Vagina (tissue), 2 donors: ENCODE measurements around the gene CHN2. TPM values are rescaled to one million over a fixed set of nuclear protein-coding genes. Genes with fewer than 3 reads are reported as not detected.
A peak's percentile ranks its signal among the peaks of the same experiment; 100 is the strongest.

Experiments used
- DNase-seq, 2 donors: peaks; one replicate each; pipeline ENCODE4 v3.0.0-alpha.2; 2017; ENCODE audit errors: extremely low spot score in 2 of 2
- H3K27ac ChIP-seq: fragments of 200-600 bp; sonication (generic); one replicate; pipeline ENCODE4 v1.5.1; 2019
- H3K27me3 ChIP-seq: fragments of 200-600 bp; sonication (generic); one replicate; pipeline ENCODE4 v1.5.1; 2019
- H3K36me3 ChIP-seq, 2 donors: fragments of 200-600 bp; sonication (generic); one replicate each; pipeline ENCODE4 v1.5.1; 2017 to 2019
- H3K4me1 ChIP-seq: fragments of 200-600 bp; sonication (generic); one replicate; pipeline ENCODE4 v1.5.1; 2019
- H3K4me3 ChIP-seq, 2 donors: fragments of 200-600 bp; sonication (generic); 1 replicate in 1 of 2; 2 replicates in 1 of 2; pipeline ENCODE4 v1.5.1; 2016 to 2019
- H3K9me3 ChIP-seq: fragments of 200-600 bp; sonication (generic); one replicate; pipeline ENCODE4 v1.5.1; 2019
- CTCF ChIP-seq, 3 experiments: fragments of 450-650 bp in 2 of 3; fragments of 200-600 bp in 1 of 3; sonication (generic) in 1 of 3; IDR thresholded peaks; one replicate each; pipeline ENCODE4 v1.5.1; 2017 to 2019; ENCODE audit warnings: antibody characterized with exemption in 3 of 3, mild to moderate bottlenecking in 2 of 3, moderate library complexity in 2 of 3
- POLR2A ChIP-seq, 2 donors: fragments of 450-650 bp; IDR thresholded peaks; one replicate each; pipeline ENCODE4 v1.6.1; 2017; ENCODE audit warnings: antibody characterized with exemption in 2 of 2, mild to moderate bottlenecking in 2 of 2, moderate library complexity in 2 of 2
- POLR2AphosphoS5 ChIP-seq, 2 donors: sonication (generic); formaldehyde crosslinking; IDR thresholded peaks; one replicate each; pipeline ENCODE4 v1.9.0; 2017; ENCODE audit warnings: antibody characterized with exemption in 2 of 2, mild to moderate bottlenecking in 2 of 2, low read depth in 1 of 2; ENCODE audit not compliant: insufficient read depth in 1 of 2
- intact Hi-C: fragments of 100-400 bp; cut with DNase I; formaldehyde crosslinking; loops from one replicate; pipeline ENCODE4 v1.15.1; 2023
- total RNA-seq: library from RNA; depleted of rRNA; stranded (reverse); fragments of >200 nt; gene quantifications from one replicate; pipeline ENCODE4 v1.2.3, GENCODE V29; 2016

CHN2 gene
- total RNA-seq, 1 donor from 2014 or later: 11.0 TPM

DNA sequence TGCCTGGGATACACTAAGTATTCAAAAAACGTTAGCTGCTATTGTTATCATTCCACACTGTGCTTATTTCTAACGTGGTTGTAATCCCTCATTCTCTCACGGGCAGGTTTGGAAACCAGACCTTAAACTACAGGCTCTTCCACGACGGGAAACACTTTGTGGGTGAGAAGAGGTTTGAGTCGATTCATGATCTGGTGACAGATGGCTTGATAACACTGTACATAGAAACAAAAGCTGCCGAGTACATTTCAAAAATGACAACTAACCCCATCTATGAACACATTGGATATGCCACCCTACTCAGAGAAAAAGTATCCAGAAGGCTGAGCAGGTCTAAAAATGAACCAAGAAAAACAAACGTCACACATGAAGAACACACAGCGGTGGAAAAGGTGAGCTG lies 205.9 kb downstream of the CHN2 start:
- intact Hi-C loops: loop anchor here (5.0 kb wide), 1 partner anchor 288 kb away; no protein-coding TSS in a partner anchor

DNA sequence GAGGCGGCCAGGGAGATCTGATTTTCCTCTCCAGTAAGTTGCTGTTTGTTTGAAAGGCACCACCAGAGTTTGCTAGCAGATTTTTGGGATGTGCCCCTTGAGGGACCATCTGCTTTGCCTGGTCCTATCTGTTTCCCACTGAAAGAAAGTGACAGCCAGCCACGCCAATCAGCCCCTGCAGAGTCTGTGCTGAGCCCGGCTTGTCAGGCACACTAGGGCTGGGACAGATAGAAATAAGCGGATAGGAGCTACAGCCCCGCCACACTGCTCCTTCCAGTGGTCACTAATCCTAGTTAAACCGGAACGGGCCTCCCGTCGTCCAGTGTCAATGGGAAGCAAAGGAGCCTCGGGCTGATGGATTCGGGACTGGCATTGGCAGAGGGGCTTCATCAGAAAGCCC lies 207.2 kb downstream of the CHN2 start:
- Histone ChIP-seq H3K4me3 (no peak overlapping the region), H3K4me1 (no peaks in the 10 kb centered on the region), H3K36me3 (no peaks in the 10 kb centered on the region), H3K9me3 (no peaks in the 10 kb centered on the region), H3K27ac (no peak overlapping the region), H3K27me3 (no peaks in the 10 kb centered on the region)
- intact Hi-C loops: loop anchor here (5.0 kb wide), 1 partner anchor 289 kb away; no protein-coding TSS in a partner anchor
- DNase-seq: peak in 1 of 2 donors; percentile 77
- no peak for TF ChIP-seq POLR2AphosphoS5 (IDR thresholded peaks at IDR 0.05; ENCODE audit: insufficient read depth in 1 of 2, low read depth in 1 of 2)
- no peak for TF ChIP-seq CTCF (IDR thresholded peaks at IDR 0.05)
- TF ChIP-seq POLR2A (IDR thresholded peaks at IDR 0.05): no peak

More for the DNA sequence above, 205.9 kb downstream of the CHN2 start:
- Histone ChIP-seq H3K9me3 (no peaks in the 10 kb centered on the region), H3K4me3 (no peak overlapping the region), H3K27me3 (no peaks in the 10 kb centered on the region), H3K4me1 (no peaks in the 10 kb centered on the region), H3K36me3 (no peaks in the 10 kb centered on the region), H3K27ac (no peak overlapping the region)
- TF ChIP-seq POLR2A (IDR thresholded peaks at IDR 0.05) (no peak), CTCF (IDR thresholded peaks at IDR 0.05) (no peak), POLR2AphosphoS5 (IDR thresholded peaks at IDR 0.05; ENCODE audit: insufficient read depth in 1 of 2, low read depth in 1 of 2) (no peak)
- DNase-seq: peak in 1 of 2 donors; percentile 20

GRCh38 chr7:29405891-29406290 lies 211.3 kb downstream of the CHN2 start:
- peak in 1 of 2 donors; percentile 25 for DNase-seq
- no peaks in the 10 kb centered on the region for H3K4me1 ChIP-seq
- no peak overlapping the region for H3K27ac ChIP-seq
- no peaks in the 10 kb centered on the region for H3K36me3 ChIP-seq
- H3K27me3 ChIP-seq: no peaks in the 10 kb centered on the region
- intact Hi-C loops: loop anchor here (5.0 kb wide), 1 partner anchor 484 kb away; no protein-coding TSS in a partner anchor
- H3K4me3 ChIP-seq: no peak overlapping the region
- no peak for TF ChIP-seq POLR2AphosphoS5 (IDR thresholded peaks at IDR 0.05; ENCODE audit: insufficient read depth in 1 of 2, low read depth in 1 of 2)
- no peak for TF ChIP-seq POLR2A (IDR thresholded peaks at IDR 0.05)
- TF ChIP-seq CTCF (IDR thresholded peaks at IDR 0.05): no peak
- no peaks in the 10 kb centered on the region for H3K9me3 ChIP-seq

GRCh38 chr7:29406366-29406765 lies 211.8 kb downstream of the CHN2 start:
- no peaks in the 10 kb centered on the region for H3K9me3 ChIP-seq
- intact Hi-C loops: loop anchor here (5.0 kb wide), 1 partner anchor 484 kb away; no protein-coding TSS in a partner anchor
- TF ChIP-seq POLR2AphosphoS5 (IDR thresholded peaks at IDR 0.05; ENCODE audit: insufficient read depth in 1 of 2, low read depth in 1 of 2): no peak
- TF ChIP-seq POLR2A (IDR thresholded peaks at IDR 0.05): no peak
- TF ChIP-seq CTCF (IDR thresholded peaks at IDR 0.05): no peak
- no peak overlapping the region for H3K27ac ChIP-seq
- H3K27me3 ChIP-seq: no peaks in the 10 kb centered on the region
- DNase-seq: peak in 1 of 2 donors; percentile 56
- no peaks in the 10 kb centered on the region for H3K36me3 ChIP-seq
- no peaks in the 10 kb centered on the region for H3K4me1 ChIP-seq
- H3K4me3 ChIP-seq: no peak overlapping the region

DNA sequence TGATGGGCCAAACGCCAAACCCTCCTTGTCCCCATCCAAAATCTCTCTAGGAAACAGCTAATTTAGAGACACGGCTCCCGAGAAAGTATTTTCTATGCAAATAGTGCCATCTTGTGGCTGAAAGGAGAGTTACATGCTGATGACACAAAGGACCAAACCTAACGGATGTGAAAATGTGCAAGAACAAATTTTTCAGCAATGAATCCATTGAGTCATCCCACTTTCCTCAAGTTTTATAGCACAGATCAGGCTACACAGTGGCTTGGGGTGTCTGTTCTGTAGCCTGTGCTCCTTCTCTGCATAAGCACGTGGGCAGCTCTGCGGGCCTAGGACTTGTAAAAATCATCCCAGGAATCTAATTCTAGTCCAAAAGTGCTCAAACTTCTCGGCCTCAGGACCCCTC lies 214.3 kb downstream of the CHN2 start:
- Histone ChIP-seq H3K27ac (no peak overlapping the region), H3K4me1 (peaks cover 6% of the 10 kb centered on the region), H3K4me3 (no peak overlapping the region), H3K36me3 (no peaks in the 10 kb centered on the region), H3K9me3 (no peaks in the 10 kb centered on the region), H3K27me3 (no peaks in the 10 kb centered on the region)
- intact Hi-C loops: loop anchor here (5.0 kb wide), 1 partner anchor 487 kb away; no protein-coding TSS in a partner anchor
- TF ChIP-seq POLR2A (IDR thresholded peaks at IDR 0.05): no peak
- peak in 2 of 3 experiments; percentile 76 to 87 for TF ChIP-seq CTCF (IDR thresholded peaks at IDR 0.05)
- no peak for DNase-seq
